Liver (tissue), 9 donors: ENCODE data around the gene LDLRAD3. TPM values are rescaled to one million over a fixed set of nuclear protein-coding genes. Genes with fewer than 3 reads are reported as not detected.
"Not testable (repeated sequence)": the region's sequence is repeated elsewhere in the genome, so short reads cannot be mapped to it uniquely, and the experiment has no call there.

Experiments
- DNase-seq: peaks from one replicate; pipeline ENCODE4 v3.0.0-alpha.2; 2017; ENCODE audit warnings: low spot score
- H3K27ac ChIP-seq, 2 donors: one replicate each; pipeline ENCODE4 v1.7.0; 2013; ENCODE audit warnings: inconsistent platforms in 2 of 2, low read length in 2 of 2, control low read depth in 1 of 2, low read depth in 1 of 2, mild to moderate bottlenecking in 1 of 2
- H3K27me3 ChIP-seq, 4 donors: one replicate each; pipeline versions ENCODE4 v1.6.1 to v1.7.0; 2013; ENCODE audit warnings: low read length in 3 of 4, inconsistent platforms in 1 of 4, mild to moderate bottlenecking in 1 of 4, moderate library complexity in 1 of 4; ENCODE audit not compliant: control insufficient read depth in 4 of 4, insufficient read depth in 4 of 4
- H3K36me3 ChIP-seq, 4 donors: one replicate each; pipeline versions ENCODE4 v1.6.1 to v1.7.0; 2013; ENCODE audit warnings: low read length in 3 of 4, mild to moderate bottlenecking in 3 of 4, low read depth in 1 of 4, moderate library complexity in 1 of 4; ENCODE audit not compliant: control insufficient read depth in 4 of 4, insufficient read depth in 3 of 4
- H3K4me1 ChIP-seq, 4 donors: one replicate each; pipeline versions ENCODE4 v1.6.1 to v1.7.0; 2013; ENCODE audit warnings: low read length in 3 of 4, mild to moderate bottlenecking in 3 of 4, moderate library complexity in 1 of 4; ENCODE audit not compliant: control insufficient read depth in 4 of 4, insufficient read depth in 4 of 4
- H3K4me3 ChIP-seq, 3 donors: one replicate each; pipeline versions ENCODE4 v1.6.1 to v1.7.0; 2013; ENCODE audit warnings: low read length in 3 of 3, control low read depth in 1 of 3, low read depth in 1 of 3, mild to moderate bottlenecking in 1 of 3
- H3K9ac ChIP-seq, 2 donors: one replicate each; pipeline ENCODE4 v1.7.0; 2013; ENCODE audit warnings: low read length in 2 of 2, mild to moderate bottlenecking in 2 of 2, moderate library complexity in 2 of 2, control low read depth in 1 of 2, low read depth in 1 of 2
- H3K9me3 ChIP-seq, 4 donors: one replicate each; pipeline versions ENCODE4 v1.6.1 to v1.7.0; 2013; ENCODE audit warnings: low read length in 3 of 4; ENCODE audit not compliant: control insufficient read depth in 4 of 4
- ATF3 ChIP-seq: IDR thresholded peaks from 2 replicates; pipeline ENCODE4 v1.6.1; 2016; ENCODE audit warnings: antibody characterized with exemption
- CTCF ChIP-seq: fragments of 150-350 bp; IDR thresholded peaks from 2 replicates; pipeline ENCODE4 v1.5.1; 2017; ENCODE audit warnings: improper control_type of control experiment, low read depth, low read length; ENCODE audit not compliant: missing input control
- EGR1 ChIP-seq, 2 donors: IDR thresholded peaks; 2 replicates each; pipeline ENCODE4 v1.6.1; 2016 to 2018; ENCODE audit warnings: antibody characterized with exemption in 2 of 2, low read depth in 2 of 2
- FOXA1 ChIP-seq: IDR thresholded peaks from 2 replicates; pipeline ENCODE4 v1.6.1; 2016; ENCODE audit warnings: antibody characterized with exemption
- GABPA ChIP-seq, 2 donors: IDR thresholded peaks in 1 of 2; conservative IDR thresholded peaks in 1 of 2; 2 replicates each; pipeline ENCODE4 v1.6.1; 2016; ENCODE audit warnings: antibody characterized with exemption in 2 of 2, mild to moderate bottlenecking in 1 of 2, moderate library complexity in 1 of 2
- HNF4G ChIP-seq: IDR thresholded peaks from 2 replicates; pipeline ENCODE4 v1.6.1; 2016; ENCODE audit warnings: antibody characterized with exemption
- JUND ChIP-seq, 2 donors: IDR thresholded peaks; 2 replicates each; pipeline ENCODE4 v1.6.1; 2016; ENCODE audit warnings: antibody characterized with exemption in 2 of 2
- MAX ChIP-seq: IDR thresholded peaks from 2 replicates; pipeline ENCODE4 v1.6.1; 2016; ENCODE audit warnings: antibody characterized with exemption
- NR2F2 ChIP-seq: IDR thresholded peaks from 2 replicates; pipeline ENCODE4 v1.6.1; 2016; ENCODE audit warnings: antibody characterized with exemption
- RAD21 ChIP-seq, 2 donors: IDR thresholded peaks; 2 replicates each; pipeline ENCODE4 v1.6.1; 2016; ENCODE audit warnings: antibody characterized with exemption in 2 of 2, mild to moderate bottlenecking in 2 of 2
- RXRA ChIP-seq, 2 donors: IDR thresholded peaks; 2 replicates each; pipeline ENCODE4 v1.6.1; 2017 to 2018; ENCODE audit warnings: antibody characterized with exemption in 2 of 2, mild to moderate bottlenecking in 1 of 2
- SP1 ChIP-seq: IDR thresholded peaks from 2 replicates; pipeline ENCODE4 v1.6.1; 2018; ENCODE audit warnings: antibody characterized with exemption, mild to moderate bottlenecking
- TAF1 ChIP-seq: conservative IDR thresholded peaks from 2 replicates; pipeline ENCODE4 v1.6.1; 2016; ENCODE audit warnings: antibody characterized with exemption, mild to moderate bottlenecking
- YY1 ChIP-seq: IDR thresholded peaks from 2 replicates; pipeline ENCODE4 v1.6.1; 2016; ENCODE audit warnings: antibody characterized with exemption, mild to moderate bottlenecking
- ZBTB33 ChIP-seq: IDR thresholded peaks from 2 replicates; pipeline ENCODE4 v1.6.1; 2016; ENCODE audit warnings: antibody characterized with exemption
- WGBS: extraction: QIAGEN DNeasy Blood & Tissue Kit; methylation state at CpG from one replicate; pipeline ENCODE4 v1.1.7; 2013; 5-methylcytosine and 5-hydroxymethylcytosine counted together
- polyA plus RNA-seq, 2 donors: library from polyadenylated mRNA; stranded (reverse) in 1 of 2; unstranded in 1 of 2; fragments of 200-250 nt in 1 of 2; fragments of >200 nt in 1 of 2; fragmentation: Nextera tagmentation in 1 of 2; extraction: Ambion mirVana in 1 of 2; gene quantifications; one replicate each; pipeline versions ENCODE4 v1.2.1 to v1.2.3, GENCODE V29; 2013 to 2015
- total RNA-seq, 2 donors: library from RNA; depleted of rRNA; stranded (reverse); fragments of >200 nt; gene quantifications; one replicate each; pipeline ENCODE4 v1.2.3, GENCODE V29; 2014
- donor health status: healthy.
- donor health status: healthy.
- donor health status: healthy.
- donor health status: healthy.
- donor health status: healthy.

LDLRAD3 gene
- total and polyA plus RNA-seq, 4 donors = 0.75 to 1.3 (median 0.93) TPM

- H3K36me3 ChIP-seq = no peaks in the 10 kb centered on the region
- H3K9ac ChIP-seq = no peak overlapping the region
- H3K27ac ChIP-seq = no peak overlapping the region
- peaks cover 0 to 2% (median 0%) of the 10 kb centered on the region in 4 donors for H3K4me1 ChIP-seq
- TF ChIP-seq MAX (no peak), SP1 (no peak), EGR1 (IDR thresholded peaks at IDR 0.05; ENCODE audit: low read depth in 2 of 2) (no peak), RAD21 (IDR thresholded peaks at IDR 0.05) (no peak)
- no peaks in the 10 kb centered on the region for H3K9me3 ChIP-seq
- DNase-seq = no peak
- WGBS = 82% methylated on average over 6 of the region's 6 CpGs
- H3K27me3 ChIP-seq = no peaks in the 10 kb centered on the region
- H3K4me3 ChIP-seq = no peak overlapping the region
These were observed 242.7 kb downstream of the LDLRAD3 start for GRCh38 chr11:36186340-36187175.

GRCh38 chr11:36187622-36188021 is 243.8 kb downstream of the LDLRAD3 start:
- Histone ChIP-seq H3K27me3 (no peaks in the 10 kb centered on the region), H3K9me3 (no peaks in the 10 kb centered on the region), H3K9ac (no peak overlapping the region), H3K36me3 (no peaks in the 10 kb centered on the region), H3K27ac (no peak overlapping the region), H3K4me1 (peaks cover 0 to 2% (median 0%) of the 10 kb centered on the region in 4 donors), H3K4me3 (no peak overlapping the region)
- no peak for DNase-seq
- TF ChIP-seq FOXA1 (no peak), YY1 (no peak), RXRA (IDR thresholded peaks at IDR 0.05) (no peak), GABPA (IDR thresholded peaks at IDR 0.05 in 1 of 2, conservative IDR thresholded peaks at IDR 0.05 in 1 of 2) (no peak), JUND (IDR thresholded peaks at IDR 0.05) (no peak), ATF3 (no peak), CTCF (no peak), NR2F2 (no peak), RAD21 (IDR thresholded peaks at IDR 0.05) (no peak), HNF4G (no peak), TAF1 (no peak), ZBTB33 (no peak), EGR1 (IDR thresholded peaks at IDR 0.05; ENCODE audit: low read depth in 2 of 2) (no peak), SP1 (no peak)
- 89% methylated on average over 3 of the region's 3 CpGs for WGBS

- not testable (repeated sequence) for H3K9ac ChIP-seq, DNase-seq, H3K36me3 ChIP-seq, H3K9me3 ChIP-seq, H3K4me3 ChIP-seq, H3K27ac ChIP-seq, H3K4me1 ChIP-seq, H3K27me3 ChIP-seq
- WGBS = 94% methylated on average over 1 of the region's 1 CpG
These were observed 245.9 kb downstream of the LDLRAD3 start for GRCh38 chr11:36189735-36190134.
